Peyer's patch (tissue), 4 donors: ENCODE results near the gene RUNX1.

Experiments
- POLR2A ChIP-seq, 2 donors: fragments of 450-650 bp; IDR thresholded peaks; one replicate each; pipeline ENCODE4 v1.5.1; 2017; ENCODE audit warnings: antibody characterized with exemption in 2 of 2, mild to moderate bottlenecking in 2 of 2, moderate library complexity in 2 of 2
- TF ChIP-seq, protein P1 (sequence below), 6 experiments: fragments of 450-650 bp in 4 of 6; fragments of 200-600 bp in 2 of 6; sonication (generic) in 1 of 6; IDR thresholded peaks; one replicate each; pipeline ENCODE4 v1.5.1; 2017 to 2019; ENCODE audit warnings: antibody characterized with exemption in 6 of 6, mild to moderate bottlenecking in 3 of 6, moderate library complexity in 1 of 6

DNA sequence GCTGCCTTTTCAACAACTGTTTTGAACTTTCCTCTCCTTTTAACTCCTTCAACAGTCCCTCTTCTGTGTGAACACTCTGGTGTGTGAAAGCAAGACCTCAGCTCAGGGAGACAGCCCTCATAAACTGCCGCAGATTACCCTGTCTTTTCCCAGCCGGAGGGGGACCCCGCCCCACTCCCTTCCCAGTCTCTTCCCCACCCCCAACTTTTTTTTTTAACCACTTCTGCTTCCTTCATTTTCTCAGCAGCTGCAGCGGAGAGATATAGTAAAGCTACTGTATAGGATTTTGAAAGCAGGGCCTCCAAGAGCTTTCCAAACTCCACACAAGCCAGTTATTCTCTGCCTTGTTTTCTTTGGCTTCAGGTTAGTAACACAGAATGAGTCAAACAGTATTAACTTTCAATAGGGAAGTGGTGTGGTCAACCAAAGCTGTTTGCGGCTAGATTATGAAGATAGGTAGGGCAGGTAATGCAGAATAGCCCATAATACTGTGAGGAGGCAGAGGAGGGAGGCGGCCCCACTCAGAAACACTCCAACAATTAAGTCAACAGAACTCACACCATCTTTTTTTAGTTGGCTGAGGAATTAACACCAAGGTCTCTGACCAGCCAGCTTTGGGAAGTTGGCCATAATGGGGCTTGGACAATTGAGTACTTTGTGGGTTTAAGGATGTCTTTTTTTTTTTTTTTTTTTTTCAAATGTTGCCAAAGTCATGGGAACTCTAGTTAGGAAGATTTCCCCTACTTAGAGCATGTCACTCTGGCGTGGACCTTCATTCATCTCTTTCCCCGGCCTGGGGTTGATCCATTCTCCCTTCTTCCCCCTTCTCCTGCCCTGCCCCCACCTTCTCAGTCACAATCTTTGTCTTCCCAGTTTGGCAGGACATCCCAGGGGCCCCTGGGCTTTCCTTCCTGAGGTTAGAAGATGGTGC, 203.3 kb downstream of the RUNX1 start:
- TF ChIP-seq, protein P1, sequence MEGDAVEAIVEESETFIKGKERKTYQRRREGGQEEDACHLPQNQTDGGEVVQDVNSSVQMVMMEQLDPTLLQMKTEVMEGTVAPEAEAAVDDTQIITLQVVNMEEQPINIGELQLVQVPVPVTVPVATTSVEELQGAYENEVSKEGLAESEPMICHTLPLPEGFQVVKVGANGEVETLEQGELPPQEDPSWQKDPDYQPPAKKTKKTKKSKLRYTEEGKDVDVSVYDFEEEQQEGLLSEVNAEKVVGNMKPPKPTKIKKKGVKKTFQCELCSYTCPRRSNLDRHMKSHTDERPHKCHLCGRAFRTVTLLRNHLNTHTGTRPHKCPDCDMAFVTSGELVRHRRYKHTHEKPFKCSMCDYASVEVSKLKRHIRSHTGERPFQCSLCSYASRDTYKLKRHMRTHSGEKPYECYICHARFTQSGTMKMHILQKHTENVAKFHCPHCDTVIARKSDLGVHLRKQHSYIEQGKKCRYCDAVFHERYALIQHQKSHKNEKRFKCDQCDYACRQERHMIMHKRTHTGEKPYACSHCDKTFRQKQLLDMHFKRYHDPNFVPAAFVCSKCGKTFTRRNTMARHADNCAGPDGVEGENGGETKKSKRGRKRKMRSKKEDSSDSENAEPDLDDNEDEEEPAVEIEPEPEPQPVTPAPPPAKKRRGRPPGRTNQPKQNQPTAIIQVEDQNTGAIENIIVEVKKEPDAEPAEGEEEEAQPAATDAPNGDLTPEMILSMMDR (IDR thresholded peaks at IDR 0.05), result no peak
- no peak for TF ChIP-seq POLR2A (IDR thresholded peaks at IDR 0.05)
